ENCODE data around the gene PARN.

DNA sequence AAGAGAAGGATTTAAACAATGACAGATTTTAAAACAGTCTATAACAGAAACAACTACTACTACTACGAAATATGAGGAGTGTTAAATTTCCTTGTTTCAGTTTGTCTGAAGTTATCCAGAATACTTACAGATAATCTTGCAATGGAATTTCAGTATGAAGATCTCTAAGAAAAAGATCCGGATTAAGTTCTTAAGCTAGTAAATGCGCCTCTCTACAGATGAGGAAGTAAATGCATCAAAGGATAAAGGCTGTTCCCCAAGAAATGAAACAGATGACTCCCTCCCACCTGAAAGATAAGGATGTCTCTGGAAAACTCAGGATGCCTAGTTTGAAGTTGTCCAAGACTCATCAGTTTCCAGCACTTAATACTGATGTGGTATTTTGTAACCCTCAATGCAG is 105.1 kb downstream of the PARN start:
- TF ChIP-seq, protein P1, sequence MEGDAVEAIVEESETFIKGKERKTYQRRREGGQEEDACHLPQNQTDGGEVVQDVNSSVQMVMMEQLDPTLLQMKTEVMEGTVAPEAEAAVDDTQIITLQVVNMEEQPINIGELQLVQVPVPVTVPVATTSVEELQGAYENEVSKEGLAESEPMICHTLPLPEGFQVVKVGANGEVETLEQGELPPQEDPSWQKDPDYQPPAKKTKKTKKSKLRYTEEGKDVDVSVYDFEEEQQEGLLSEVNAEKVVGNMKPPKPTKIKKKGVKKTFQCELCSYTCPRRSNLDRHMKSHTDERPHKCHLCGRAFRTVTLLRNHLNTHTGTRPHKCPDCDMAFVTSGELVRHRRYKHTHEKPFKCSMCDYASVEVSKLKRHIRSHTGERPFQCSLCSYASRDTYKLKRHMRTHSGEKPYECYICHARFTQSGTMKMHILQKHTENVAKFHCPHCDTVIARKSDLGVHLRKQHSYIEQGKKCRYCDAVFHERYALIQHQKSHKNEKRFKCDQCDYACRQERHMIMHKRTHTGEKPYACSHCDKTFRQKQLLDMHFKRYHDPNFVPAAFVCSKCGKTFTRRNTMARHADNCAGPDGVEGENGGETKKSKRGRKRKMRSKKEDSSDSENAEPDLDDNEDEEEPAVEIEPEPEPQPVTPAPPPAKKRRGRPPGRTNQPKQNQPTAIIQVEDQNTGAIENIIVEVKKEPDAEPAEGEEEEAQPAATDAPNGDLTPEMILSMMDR (IDR thresholded peaks at IDR 0.05), result no peak
- no peak for TF ChIP-seq POLR2A (IDR thresholded peaks at IDR 0.05)

All from adrenal gland (tissue), 5 donors.